K562 (cell line): ENCODE results near the gene DLK1. TPM values are rescaled to one million over a fixed set of nuclear protein-coding genes. Genes with fewer than 3 reads are reported as not detected.
A peak's percentile ranks its signal among the peaks of the same experiment; 100 is the strongest.

Experiments used
- C11orf30 ChIP-seq: fragments of 450-650 bp; IDR thresholded peaks from 2 replicates; pipeline ENCODE4 v1.6.1; 2016; ENCODE audit warnings: low read depth, mild to moderate bottlenecking
- EWSR1 ChIP-seq: fragments of 450-650 bp; IDR thresholded peaks from 2 replicates; pipeline ENCODE4 v1.6.1; 2018; ENCODE audit warnings: borderline replicate concordance, mild to moderate bottlenecking, low read depth, moderate library complexity; ENCODE audit not compliant: partially characterized antibody
- NR3C1 ChIP-seq: sonication (generic); formaldehyde crosslinking; IDR thresholded peaks from 2 replicates; pipeline ENCODE4 v1.8.1; 2022; ENCODE audit warnings: missing genetic modification reagents
- PHF8 ChIP-seq: fragments of 200-600 bp; sonication (generic); IDR thresholded peaks from 2 replicates; pipeline ENCODE4 v1.6.1; 2012; ENCODE audit warnings: mixed run types, mild to moderate bottlenecking, inconsistent platforms, low read length, moderate library complexity, borderline replicate concordance
- RBBP5 ChIP-seq: fragments of 200-600 bp; sonication (generic); IDR thresholded peaks from 2 replicates; pipeline ENCODE4 v1.6.1; 2012; ENCODE audit warnings: borderline replicate concordance, mild to moderate bottlenecking, low read length, control low read depth, inconsistent platforms; ENCODE audit not compliant: insufficient read depth, poor library complexity, severe bottlenecking
- TEAD1 ChIP-seq, 2 experiments: fragments of 450-650 bp in 1 of 2; sonication (generic) in 1 of 2; formaldehyde crosslinking; IDR thresholded peaks; 2 replicates each; pipeline versions ENCODE4 v1.4.0 to v1.8.0; 2020 to 2022; ENCODE audit warnings: mild to moderate bottlenecking in 2 of 2, missing genetic modification reagents in 1 of 2
- ZKSCAN8 ChIP-seq: fragments of 200-800 bp; sonication (Bioruptor generic); IDR thresholded peaks from 2 replicates; pipeline ENCODE4 v1.6.1; 2016; ENCODE audit warnings: missing genetic modification characterization, missing compliant biosample characterization
- ZNF3 ChIP-seq: fragments of 250-450 bp; sonication (Bioruptor Pico); IDR thresholded peaks from 2 replicates; pipeline ENCODE4 v1.5.0; 2021; ENCODE audit warnings: mild to moderate bottlenecking, moderate library complexity
- ZNF431 ChIP-seq: sonication (generic); formaldehyde crosslinking; IDR thresholded peaks from 2 replicates; pipeline ENCODE4 v1.8.0; 2022; ENCODE audit warnings: mild to moderate bottlenecking, missing genetic modification reagents
- polyA plus RNA-seq, 8 experiments: library from polyadenylated mRNA; depleted of rRNA in 4 of 8; stranded (reverse) in 5 of 8; unstranded in 3 of 8; fragments of >200 nt; fragmentation: Nextera tagmentation in 2 of 8; fragmentation: Illumina TruSeq in 1 of 8; extraction: Ambion mirVana in 2 of 8; extraction: Trizol in 1 of 8; gene quantifications; 2 replicates each; pipeline versions ENCODE4 v1.2.1 to v1.2.3, GENCODE V29; 2011 to 2014; ENCODE audit warnings: inconsistent platforms in 1 of 8, missing spikeins in 1 of 8
- total RNA-seq, 7 experiments: library from RNA; depleted of rRNA in 6 of 7; stranded (reverse); fragments of >200 nt in 6 of 7; fragmentation: Illumina TruSeq in 2 of 7; extraction: Trizol in 2 of 7; gene quantifications; 2 replicates each; pipeline versions ENCODE4 v1.2.1 to v1.2.3, GENCODE V29; 2011 to 2021; ENCODE audit warnings: low replicate concordance in 1 of 7
- TF ChIP-seq, protein P1 (sequence below): sonication (generic); formaldehyde crosslinking; IDR thresholded peaks from 2 replicates; pipeline ENCODE4 v1.8.0; 2022; ENCODE audit warnings: mild to moderate bottlenecking, missing genetic modification reagents
- TF ChIP-seq, protein P2 (sequence below): fragments of 250-450 bp; sonication (Bioruptor Pico); IDR thresholded peaks from 2 replicates; pipeline ENCODE4 v1.5.0; 2021; ENCODE audit warnings: mild to moderate bottlenecking, moderate library complexity
- TF ChIP-seq, protein P3 (sequence below): sonication (generic); formaldehyde crosslinking; IDR thresholded peaks from 2 replicates; pipeline ENCODE4 v1.8.0; 2022; ENCODE audit warnings: mild to moderate bottlenecking, missing genetic modification reagents, borderline replicate concordance
- TF ChIP-seq, protein P4 (sequence below): sonication (generic); formaldehyde crosslinking; IDR thresholded peaks from 2 replicates; pipeline ENCODE4 v1.8.0; 2022; ENCODE audit warnings: mild to moderate bottlenecking, missing genetic modification reagents
- TF ChIP-seq, protein P5 (sequence below), 2 experiments: fragments of 450-650 bp; IDR thresholded peaks; 2 replicates each; pipeline ENCODE4 v1.6.1; 2016

The DLK1 gene
- total and polyA plus RNA-seq, 9 of the 15 experiments (the other 6 are each of a cell fraction or from before 2014, with no cell fraction given), result 4.4 to 97.2 (median 15.3) TPM

DNA sequence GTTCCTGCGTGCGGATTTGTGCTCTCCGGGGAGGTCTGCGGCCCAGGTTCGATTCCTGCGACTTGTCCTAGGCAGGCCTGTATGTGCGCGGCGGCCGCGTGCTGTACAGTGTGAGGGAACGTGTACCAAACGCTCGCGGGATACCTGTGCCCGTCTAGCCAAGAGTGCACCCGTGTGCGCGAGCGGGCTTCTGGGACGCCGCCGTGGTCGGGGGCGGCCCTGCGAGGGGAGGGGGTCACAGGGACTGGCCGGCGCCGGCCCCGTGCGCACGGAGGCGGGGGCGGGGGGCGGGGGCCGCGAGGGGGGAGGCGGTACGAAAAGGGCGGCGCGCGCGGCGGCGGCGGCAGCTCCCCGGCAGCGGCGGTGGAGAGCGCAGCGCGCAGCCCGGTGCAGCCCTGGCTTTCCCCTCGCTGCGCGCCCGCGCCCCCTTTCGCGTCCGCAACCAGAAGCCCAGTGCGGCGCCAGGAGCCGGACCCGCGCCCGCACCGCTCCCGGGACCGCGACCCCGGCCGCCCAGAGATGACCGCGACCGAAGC is at the start of gene DLK1 (continued):
- TF ChIP-seq, protein P1, sequence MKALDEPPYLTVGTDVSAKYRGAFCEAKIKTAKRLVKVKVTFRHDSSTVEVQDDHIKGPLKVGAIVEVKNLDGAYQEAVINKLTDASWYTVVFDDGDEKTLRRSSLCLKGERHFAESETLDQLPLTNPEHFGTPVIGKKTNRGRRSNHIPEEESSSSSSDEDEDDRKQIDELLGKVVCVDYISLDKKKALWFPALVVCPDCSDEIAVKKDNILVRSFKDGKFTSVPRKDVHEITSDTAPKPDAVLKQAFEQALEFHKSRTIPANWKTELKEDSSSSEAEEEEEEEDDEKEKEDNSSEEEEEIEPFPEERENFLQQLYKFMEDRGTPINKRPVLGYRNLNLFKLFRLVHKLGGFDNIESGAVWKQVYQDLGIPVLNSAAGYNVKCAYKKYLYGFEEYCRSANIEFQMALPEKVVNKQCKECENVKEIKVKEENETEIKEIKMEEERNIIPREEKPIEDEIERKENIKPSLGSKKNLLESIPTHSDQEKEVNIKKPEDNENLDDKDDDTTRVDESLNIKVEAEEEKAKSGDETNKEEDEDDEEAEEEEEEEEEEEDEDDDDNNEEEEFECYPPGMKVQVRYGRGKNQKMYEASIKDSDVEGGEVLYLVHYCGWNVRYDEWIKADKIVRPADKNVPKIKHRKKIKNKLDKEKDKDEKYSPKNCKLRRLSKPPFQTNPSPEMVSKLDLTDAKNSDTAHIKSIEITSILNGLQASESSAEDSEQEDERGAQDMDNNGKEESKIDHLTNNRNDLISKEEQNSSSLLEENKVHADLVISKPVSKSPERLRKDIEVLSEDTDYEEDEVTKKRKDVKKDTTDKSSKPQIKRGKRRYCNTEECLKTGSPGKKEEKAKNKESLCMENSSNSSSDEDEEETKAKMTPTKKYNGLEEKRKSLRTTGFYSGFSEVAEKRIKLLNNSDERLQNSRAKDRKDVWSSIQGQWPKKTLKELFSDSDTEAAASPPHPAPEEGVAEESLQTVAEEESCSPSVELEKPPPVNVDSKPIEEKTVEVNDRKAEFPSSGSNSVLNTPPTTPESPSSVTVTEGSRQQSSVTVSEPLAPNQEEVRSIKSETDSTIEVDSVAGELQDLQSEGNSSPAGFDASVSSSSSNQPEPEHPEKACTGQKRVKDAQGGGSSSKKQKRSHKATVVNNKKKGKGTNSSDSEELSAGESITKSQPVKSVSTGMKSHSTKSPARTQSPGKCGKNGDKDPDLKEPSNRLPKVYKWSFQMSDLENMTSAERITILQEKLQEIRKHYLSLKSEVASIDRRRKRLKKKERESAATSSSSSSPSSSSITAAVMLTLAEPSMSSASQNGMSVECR, result 0 out of 2 replicates have a peak, but pooled peaks have one; percentile 8
- TF ChIP-seq, protein P2, sequence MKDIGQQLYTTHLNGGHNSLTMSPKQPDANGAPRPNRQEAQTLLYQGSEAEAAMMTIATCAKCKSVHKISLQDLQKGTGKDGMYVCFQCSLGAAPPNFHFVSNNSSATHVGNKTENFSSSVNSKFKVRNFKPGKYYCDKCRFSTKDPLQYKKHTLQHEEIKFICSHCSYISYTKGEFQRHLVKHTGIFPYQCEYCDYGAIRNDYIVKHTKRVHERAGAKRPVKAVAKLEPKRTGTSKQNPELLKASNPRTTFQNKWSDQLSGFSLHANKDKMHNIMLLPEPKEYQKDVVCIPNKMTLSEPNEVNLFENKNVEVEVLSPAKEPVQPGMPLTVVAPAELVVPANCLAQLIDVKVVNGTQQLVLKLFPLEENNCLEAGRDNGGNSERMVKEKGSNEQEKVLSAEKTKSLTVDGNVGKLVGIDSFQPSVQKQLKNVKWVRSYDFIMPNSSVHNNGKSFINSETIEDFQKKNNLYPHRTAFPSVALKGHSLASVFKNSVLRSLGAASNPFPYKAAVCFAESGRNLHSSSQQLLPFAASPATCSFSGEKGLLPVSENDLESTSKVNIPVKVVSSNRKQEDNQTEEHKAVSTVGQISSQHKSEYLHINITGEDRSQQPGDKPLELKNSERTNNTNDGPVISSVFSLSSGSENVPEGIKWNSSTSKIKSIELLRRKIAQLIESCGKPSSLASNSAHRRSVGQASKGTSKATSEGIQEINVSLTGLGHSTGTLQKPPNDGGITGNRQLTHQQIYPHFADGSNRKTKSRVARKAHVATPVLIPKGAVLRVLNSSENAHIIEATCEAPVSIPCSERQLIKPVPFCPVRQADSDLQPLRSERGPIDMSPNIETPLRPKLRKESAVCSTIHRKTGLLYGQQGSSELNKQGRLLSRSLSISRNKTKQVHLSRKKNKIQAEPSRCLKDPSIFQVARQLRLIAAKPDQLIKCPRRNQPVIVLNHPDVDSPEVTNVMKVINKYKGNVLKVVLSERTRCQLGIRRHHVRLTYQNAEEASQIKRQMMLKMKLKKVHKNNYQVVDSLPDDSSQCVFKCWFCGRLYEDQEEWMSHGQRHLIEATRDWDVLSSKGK, result no peak
- TF ChIP-seq ZKSCAN8 (CRISPR knock-in tag) (no peak), ZNF3 (CRISPR knock-in tag) (no peak), NR3C1 (peak; percentile 82; the same call in 1 of the 2 replicates), ZNF431 (CRISPR knock-in tag) (peak; percentile 86), RBBP5 (peak; percentile 50), PHF8 (peak; percentile 48; the same call in 1 of the 2 replicates), TEAD1 (CRISPR knock-in tag; IDR thresholded peaks at IDR 0.05) (peak in 1 of 2 experiments; percentile 82; a peak in 2 of 4 replicates), C11orf30 (no peak), EWSR1 (no peak)
- TF ChIP-seq, protein P3, sequence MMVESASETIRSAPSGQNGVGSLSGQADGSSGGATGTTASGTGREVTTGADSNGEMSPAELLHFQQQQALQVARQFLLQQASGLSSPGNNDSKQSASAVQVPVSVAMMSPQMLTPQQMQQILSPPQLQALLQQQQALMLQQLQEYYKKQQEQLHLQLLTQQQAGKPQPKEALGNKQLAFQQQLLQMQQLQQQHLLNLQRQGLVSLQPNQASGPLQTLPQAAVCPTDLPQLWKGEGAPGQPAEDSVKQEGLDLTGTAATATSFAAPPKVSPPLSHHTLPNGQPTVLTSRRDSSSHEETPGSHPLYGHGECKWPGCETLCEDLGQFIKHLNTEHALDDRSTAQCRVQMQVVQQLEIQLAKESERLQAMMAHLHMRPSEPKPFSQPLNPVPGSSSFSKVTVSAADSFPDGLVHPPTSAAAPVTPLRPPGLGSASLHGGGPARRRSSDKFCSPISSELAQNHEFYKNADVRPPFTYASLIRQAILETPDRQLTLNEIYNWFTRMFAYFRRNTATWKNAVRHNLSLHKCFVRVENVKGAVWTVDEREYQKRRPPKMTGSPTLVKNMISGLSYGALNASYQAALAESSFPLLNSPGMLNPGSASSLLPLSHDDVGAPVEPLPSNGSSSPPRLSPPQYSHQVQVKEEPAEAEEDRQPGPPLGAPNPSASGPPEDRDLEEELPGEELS (CRISPR knock-in tag), result peak; percentile 73; the same call in 1 of the 2 replicates
- TF ChIP-seq, protein P4, sequence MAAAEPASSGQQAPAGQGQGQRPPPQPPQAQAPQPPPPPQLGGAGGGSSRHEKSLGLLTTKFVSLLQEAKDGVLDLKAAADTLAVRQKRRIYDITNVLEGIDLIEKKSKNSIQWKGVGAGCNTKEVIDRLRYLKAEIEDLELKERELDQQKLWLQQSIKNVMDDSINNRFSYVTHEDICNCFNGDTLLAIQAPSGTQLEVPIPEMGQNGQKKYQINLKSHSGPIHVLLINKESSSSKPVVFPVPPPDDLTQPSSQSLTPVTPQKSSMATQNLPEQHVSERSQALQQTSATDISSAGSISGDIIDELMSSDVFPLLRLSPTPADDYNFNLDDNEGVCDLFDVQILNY (CRISPR knock-in tag), result 0 out of 2 replicates have a peak, but pooled peaks have one; percentile 75
- TF ChIP-seq, protein P5, sequence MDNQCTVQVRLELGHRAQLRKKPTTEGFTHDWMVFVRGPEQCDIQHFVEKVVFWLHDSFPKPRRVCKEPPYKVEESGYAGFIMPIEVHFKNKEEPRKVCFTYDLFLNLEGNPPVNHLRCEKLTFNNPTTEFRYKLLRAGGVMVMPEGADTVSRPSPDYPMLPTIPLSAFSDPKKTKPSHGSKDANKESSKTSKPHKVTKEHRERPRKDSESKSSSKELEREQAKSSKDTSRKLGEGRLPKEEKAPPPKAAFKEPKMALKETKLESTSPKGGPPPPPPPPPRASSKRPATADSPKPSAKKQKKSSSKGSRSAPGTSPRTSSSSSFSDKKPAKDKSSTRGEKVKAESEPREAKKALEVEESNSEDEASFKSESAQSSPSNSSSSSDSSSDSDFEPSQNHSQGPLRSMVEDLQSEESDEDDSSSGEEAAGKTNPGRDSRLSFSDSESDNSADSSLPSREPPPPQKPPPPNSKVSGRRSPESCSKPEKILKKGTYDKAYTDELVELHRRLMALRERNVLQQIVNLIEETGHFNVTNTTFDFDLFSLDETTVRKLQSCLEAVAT (IDR thresholded peaks at IDR 0.05), result no peak
